Upper lobe of left lung (tissue), 4 donors: ENCODE data around the gene FYN.
A peak's percentile ranks its signal among the peaks of the same experiment; 100 is the strongest.

Source experiments
- EP300 ChIP-seq, 4 donors: sonication (generic); formaldehyde crosslinking; IDR thresholded peaks; one replicate each; pipeline ENCODE4 v1.5.1; 2017; ENCODE audit warnings: antibody characterized with exemption in 4 of 4, control low read depth in 2 of 4
- POLR2A ChIP-seq, 4 donors: fragments of 450-650 bp; IDR thresholded peaks; one replicate each; pipeline ENCODE4 v1.5.1; 2016 to 2017; ENCODE audit warnings: antibody characterized with exemption in 4 of 4, mild to moderate bottlenecking in 2 of 4
- POLR2AphosphoS5 ChIP-seq, 2 donors: sonication (generic); formaldehyde crosslinking; IDR thresholded peaks; one replicate each; pipeline ENCODE4 v1.5.1; 2017; ENCODE audit warnings: antibody characterized with exemption in 2 of 2
- TF ChIP-seq, protein P1 (sequence below), 6 experiments: fragments of 450-650 bp in 4 of 6; fragments of 200-600 bp in 2 of 6; sonication (generic) in 2 of 6; IDR thresholded peaks; one replicate each; pipeline ENCODE4 v1.5.1; 2016 to 2019; ENCODE audit warnings: antibody characterized with exemption in 6 of 6

DNA sequence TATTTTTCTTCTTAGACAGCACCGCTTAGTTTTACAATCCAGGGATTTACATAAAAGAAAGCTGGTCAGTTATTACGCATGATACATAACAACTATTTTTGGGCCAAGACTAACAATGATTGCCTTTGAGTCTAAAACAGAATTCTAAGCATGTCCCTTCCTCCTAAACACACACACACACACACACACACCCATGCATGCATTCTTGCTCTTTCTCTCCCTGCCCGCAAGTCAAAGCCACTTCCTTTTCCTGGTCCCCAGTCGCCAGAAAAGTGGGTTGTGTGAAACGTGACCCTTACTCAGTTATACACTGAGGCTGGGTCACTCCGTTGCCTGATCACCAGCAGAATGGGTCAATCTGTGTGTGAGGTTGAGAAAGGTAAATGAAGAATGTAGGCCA lies 31.4 kb downstream of the FYN start:
- no peak for TF ChIP-seq POLR2A (IDR thresholded peaks at IDR 0.05)
- TF ChIP-seq, protein P1, sequence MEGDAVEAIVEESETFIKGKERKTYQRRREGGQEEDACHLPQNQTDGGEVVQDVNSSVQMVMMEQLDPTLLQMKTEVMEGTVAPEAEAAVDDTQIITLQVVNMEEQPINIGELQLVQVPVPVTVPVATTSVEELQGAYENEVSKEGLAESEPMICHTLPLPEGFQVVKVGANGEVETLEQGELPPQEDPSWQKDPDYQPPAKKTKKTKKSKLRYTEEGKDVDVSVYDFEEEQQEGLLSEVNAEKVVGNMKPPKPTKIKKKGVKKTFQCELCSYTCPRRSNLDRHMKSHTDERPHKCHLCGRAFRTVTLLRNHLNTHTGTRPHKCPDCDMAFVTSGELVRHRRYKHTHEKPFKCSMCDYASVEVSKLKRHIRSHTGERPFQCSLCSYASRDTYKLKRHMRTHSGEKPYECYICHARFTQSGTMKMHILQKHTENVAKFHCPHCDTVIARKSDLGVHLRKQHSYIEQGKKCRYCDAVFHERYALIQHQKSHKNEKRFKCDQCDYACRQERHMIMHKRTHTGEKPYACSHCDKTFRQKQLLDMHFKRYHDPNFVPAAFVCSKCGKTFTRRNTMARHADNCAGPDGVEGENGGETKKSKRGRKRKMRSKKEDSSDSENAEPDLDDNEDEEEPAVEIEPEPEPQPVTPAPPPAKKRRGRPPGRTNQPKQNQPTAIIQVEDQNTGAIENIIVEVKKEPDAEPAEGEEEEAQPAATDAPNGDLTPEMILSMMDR (IDR thresholded peaks at IDR 0.05) = no peak
- TF ChIP-seq POLR2AphosphoS5 (IDR thresholded peaks at IDR 0.05) = peak in 1 of 2 donors; percentile 46
- TF ChIP-seq EP300 (IDR thresholded peaks at IDR 0.05) = no peak
